NCI-H748 treated with DMSO at 0.1 percent for 48 hours (cell line): Measurements from ENCODE around the gene HPS5.

Source experiments
- DNase-seq: peaks from one replicate; lab custom pipeline; 2025; lab: John Stamatoyannopoulos, UW

The HPS5 gene

GRCh38 chr11:18235394-18236334 lies 86.3 kb downstream of the HPS5 start:
- no peak for DNase-seq

- no peak for DNase-seq
Observed at GRCh38 chr11:18233912-18234311, 88.0 kb downstream of the HPS5 start.

GRCh38 chr11:18230859-18231258 lies 91.1 kb downstream of the HPS5 start:
- DNase-seq: no peak

GRCh38 chr11:18229501-18229900 lies 92.4 kb downstream of the HPS5 start:
- no peak for DNase-seq
